Tibial nerve (tissue), 4 donors: ENCODE data around the gene IRF8. TPM values are rescaled to one million over a fixed set of nuclear protein-coding genes. Genes with fewer than 3 reads are reported as not detected.

Experiments used
- DNase-seq, 2 donors: peaks; one replicate each; pipeline ENCODE4 v3.0.0-alpha.2; 2019; ENCODE audit warnings: low spot score in 2 of 2
- H3K27ac ChIP-seq, 4 donors: fragments of 200-600 bp; sonication (generic) in 3 of 4; one replicate each; pipeline ENCODE4 v1.5.1; 2017 to 2019; ENCODE audit warnings: mild to moderate bottlenecking in 1 of 4
- H3K27me3 ChIP-seq, 2 donors: fragments of 200-600 bp; sonication (generic) in 1 of 2; one replicate each; pipeline versions ENCODE4 v1.5.1 to v1.6.0; 2017 to 2019
- H3K36me3 ChIP-seq, 3 donors: fragments of 200-600 bp; sonication (generic); one replicate each; pipeline ENCODE4 v1.5.1; 2018 to 2019
- H3K4me1 ChIP-seq, 4 donors: fragments of 200-600 bp; sonication (generic) in 3 of 4; one replicate each; pipeline ENCODE4 v1.5.1; 2017 to 2019
- H3K4me3 ChIP-seq, 4 donors: fragments of 200-600 bp; sonication (generic) in 3 of 4; one replicate each; pipeline ENCODE4 v1.5.1; 2017 to 2019; ENCODE audit warnings: mild to moderate bottlenecking in 1 of 4, moderate library complexity in 1 of 4
- H3K9me3 ChIP-seq, 4 donors: fragments of 200-600 bp; sonication (generic) in 3 of 4; one replicate each; pipeline ENCODE4 v1.5.1; 2017 to 2019
- EP300 ChIP-seq, 2 donors: sonication (generic); formaldehyde crosslinking; IDR thresholded peaks; one replicate each; pipeline ENCODE4 v1.6.1; 2017; ENCODE audit warnings: antibody characterized with exemption in 2 of 2, mild to moderate bottlenecking in 1 of 2
- POLR2A ChIP-seq, 2 donors: fragments of 450-650 bp; IDR thresholded peaks; one replicate each; pipeline ENCODE4 v1.6.1; 2017; ENCODE audit warnings: antibody characterized with exemption in 2 of 2, mild to moderate bottlenecking in 2 of 2, moderate library complexity in 2 of 2
- WGBS, 2 donors: methylation state at CpG; one replicate each; pipeline ENCODE4 v1.1.5; 2018; 5-methylcytosine and 5-hydroxymethylcytosine counted together
- total RNA-seq, 4 donors: library from RNA; depleted of rRNA; stranded (reverse); fragments of >200 nt; gene quantifications; one replicate each; pipeline ENCODE4 v1.1.0, GENCODE V29; 2016
- TF ChIP-seq, protein P1 (sequence below), 5 experiments: fragments of 200-600 bp in 3 of 5; fragments of 450-650 bp in 2 of 5; sonication (generic) in 3 of 5; IDR thresholded peaks; one replicate each; pipeline ENCODE4 v1.5.1; 2016 to 2019; ENCODE audit warnings: antibody characterized with exemption in 5 of 5, mild to moderate bottlenecking in 3 of 5, moderate library complexity in 2 of 5

The IRF8 gene
- total RNA-seq, 4 donors from 2014 or later, result 20.5 to 30.3 (median 22.7) TPM

DNA sequence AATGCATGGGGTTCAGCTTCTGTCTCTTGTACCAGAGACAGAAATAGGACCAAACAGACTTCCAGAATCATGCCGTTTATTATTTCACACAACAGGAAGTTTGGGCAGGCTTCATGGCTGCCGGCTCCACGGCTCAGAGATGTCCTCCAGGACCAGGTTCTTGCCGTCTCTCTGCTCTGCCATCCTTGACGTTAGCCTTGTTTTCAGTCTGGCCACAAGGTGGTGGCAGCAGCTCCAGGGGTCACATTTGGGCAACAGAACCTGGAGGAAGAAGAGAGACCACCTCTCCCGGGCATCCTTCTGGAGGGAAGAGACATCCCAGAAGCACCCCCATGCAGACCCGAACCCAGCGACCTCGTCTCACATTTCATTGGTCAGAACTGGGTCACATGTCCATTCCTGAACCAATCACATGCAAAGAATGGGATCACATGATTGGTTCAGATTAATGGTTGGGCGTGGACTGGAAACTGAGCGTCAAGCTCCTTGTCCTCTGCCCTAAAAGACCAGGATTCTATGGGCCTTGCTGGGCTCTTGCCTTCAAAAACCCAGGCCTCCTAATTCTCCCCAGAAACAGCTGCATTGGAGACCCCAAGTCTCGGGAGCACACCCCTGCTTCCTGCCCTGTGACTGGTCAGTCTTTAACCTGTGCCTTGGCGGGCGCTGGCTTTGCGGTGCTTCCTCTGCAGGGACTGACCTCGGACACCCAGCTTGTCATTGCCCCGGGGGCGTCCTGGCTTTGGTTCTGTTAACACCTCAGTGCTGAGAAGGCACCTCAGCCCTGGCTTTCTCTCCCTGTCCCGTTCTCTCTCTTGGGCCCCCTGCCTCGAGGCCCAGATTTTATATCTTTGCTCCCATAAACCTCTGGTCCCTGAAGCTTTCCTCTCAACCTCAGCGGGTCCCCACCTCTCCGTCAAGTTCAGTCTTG, 63.3 kb downstream of the IRF8 start:
- no peak for DNase-seq
- Histone ChIP-seq H3K36me3 (no peaks in the 10 kb centered on the region), H3K4me3 (no peak overlapping the region), H3K27me3 (no peaks in the 10 kb centered on the region), H3K27ac (no peak overlapping the region), H3K4me1 (peaks cover 0 to 18% (median 0%) of the 10 kb centered on the region in 4 donors), H3K9me3 (no peaks in the 10 kb centered on the region)
- TF ChIP-seq, protein P1, sequence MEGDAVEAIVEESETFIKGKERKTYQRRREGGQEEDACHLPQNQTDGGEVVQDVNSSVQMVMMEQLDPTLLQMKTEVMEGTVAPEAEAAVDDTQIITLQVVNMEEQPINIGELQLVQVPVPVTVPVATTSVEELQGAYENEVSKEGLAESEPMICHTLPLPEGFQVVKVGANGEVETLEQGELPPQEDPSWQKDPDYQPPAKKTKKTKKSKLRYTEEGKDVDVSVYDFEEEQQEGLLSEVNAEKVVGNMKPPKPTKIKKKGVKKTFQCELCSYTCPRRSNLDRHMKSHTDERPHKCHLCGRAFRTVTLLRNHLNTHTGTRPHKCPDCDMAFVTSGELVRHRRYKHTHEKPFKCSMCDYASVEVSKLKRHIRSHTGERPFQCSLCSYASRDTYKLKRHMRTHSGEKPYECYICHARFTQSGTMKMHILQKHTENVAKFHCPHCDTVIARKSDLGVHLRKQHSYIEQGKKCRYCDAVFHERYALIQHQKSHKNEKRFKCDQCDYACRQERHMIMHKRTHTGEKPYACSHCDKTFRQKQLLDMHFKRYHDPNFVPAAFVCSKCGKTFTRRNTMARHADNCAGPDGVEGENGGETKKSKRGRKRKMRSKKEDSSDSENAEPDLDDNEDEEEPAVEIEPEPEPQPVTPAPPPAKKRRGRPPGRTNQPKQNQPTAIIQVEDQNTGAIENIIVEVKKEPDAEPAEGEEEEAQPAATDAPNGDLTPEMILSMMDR (IDR thresholded peaks at IDR 0.05), result no peak
- TF ChIP-seq POLR2A (IDR thresholded peaks at IDR 0.05) (no peak), EP300 (IDR thresholded peaks at IDR 0.05) (no peak)
- WGBS, 2 donors, result 88 to 89% methylated on average over 22 of the region's 22 CpGs

DNA sequence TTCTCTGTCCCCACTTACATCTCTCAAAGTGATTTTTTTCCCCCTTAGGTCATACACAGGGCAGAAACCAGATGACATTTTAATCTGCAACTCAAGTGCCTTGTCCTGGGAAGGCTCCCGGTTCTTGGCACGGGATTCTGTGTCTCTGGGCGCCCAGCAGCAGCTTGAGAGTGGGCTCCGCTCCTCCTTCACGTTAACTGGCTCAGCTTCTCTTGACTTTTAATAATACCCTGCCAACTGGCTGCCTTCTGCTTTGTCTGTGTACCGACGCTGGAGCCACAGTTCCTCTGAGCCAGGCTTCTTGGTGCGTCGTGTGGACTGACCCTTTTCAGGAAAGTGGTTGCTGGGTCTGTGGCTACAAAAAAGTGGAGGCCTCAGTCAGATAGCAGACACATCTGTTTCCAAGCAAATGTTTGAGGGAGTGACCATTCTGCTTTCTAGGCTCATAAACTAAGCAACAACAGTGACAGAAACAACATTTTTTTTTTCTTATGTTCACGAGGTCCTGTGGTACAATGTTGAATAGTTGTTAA, 64.9 kb downstream of the IRF8 start:
- Histone ChIP-seq H3K36me3 (no peaks in the 10 kb centered on the region), H3K4me3 (no peak overlapping the region), H3K9me3 (no peaks in the 10 kb centered on the region), H3K27me3 (no peaks in the 10 kb centered on the region), H3K4me1 (peaks cover 0 to 23% (median 0%) of the 10 kb centered on the region in 4 donors), H3K27ac (peak overlapping the region in 1 of 4 donors; percentile 9)
- DNase-seq, result peak in 1 of 2 donors; percentile 48
- no peak for TF ChIP-seq POLR2A (IDR thresholded peaks at IDR 0.05)
- TF ChIP-seq EP300 (IDR thresholded peaks at IDR 0.05), result peak in 1 of 2 donors; percentile 15
- TF ChIP-seq, protein P1 (IDR thresholded peaks at IDR 0.05), result no peak
- 10 to 14% methylated on average over 10 of the region's 10 CpGs for WGBS, 2 donors

DNA sequence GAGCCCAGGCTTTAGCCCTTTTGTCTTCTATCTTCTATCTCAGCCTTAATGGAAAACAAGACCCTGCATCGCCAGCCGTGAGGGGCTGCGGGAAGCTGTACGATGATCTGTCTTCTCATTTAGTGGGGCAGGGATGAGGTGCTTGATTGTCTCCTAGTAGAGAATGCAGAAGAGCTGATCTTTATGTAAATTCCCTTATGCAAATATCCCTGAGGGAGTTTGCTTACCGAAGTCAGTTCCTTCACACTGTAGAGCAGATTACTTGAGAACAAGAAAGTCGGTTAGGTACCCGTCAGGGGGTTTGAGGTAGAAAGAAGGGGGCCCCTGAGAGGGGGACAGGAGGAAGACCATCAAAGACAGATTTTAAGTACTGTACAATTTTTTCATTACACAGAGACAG, 66.2 kb downstream of the IRF8 start:
- WGBS, 2 donors, result 88 to 89% methylated on average over 7 of the region's 7 CpGs
- H3K4me1 ChIP-seq, result peaks cover 0 to 36% (median 0%) of the 10 kb centered on the region in 4 donors
- no peaks in the 10 kb centered on the region for H3K36me3 ChIP-seq
- no peaks in the 10 kb centered on the region for H3K9me3 ChIP-seq
- DNase-seq, result no peak
- no peak overlapping the region for H3K27ac ChIP-seq
- H3K27me3 ChIP-seq, result no peaks in the 10 kb centered on the region
- no peak for TF ChIP-seq POLR2A (IDR thresholded peaks at IDR 0.05)
- TF ChIP-seq EP300 (IDR thresholded peaks at IDR 0.05), result no peak
- TF ChIP-seq, protein P1 (IDR thresholded peaks at IDR 0.05), result no peak
- no peak overlapping the region for H3K4me3 ChIP-seq

DNA sequence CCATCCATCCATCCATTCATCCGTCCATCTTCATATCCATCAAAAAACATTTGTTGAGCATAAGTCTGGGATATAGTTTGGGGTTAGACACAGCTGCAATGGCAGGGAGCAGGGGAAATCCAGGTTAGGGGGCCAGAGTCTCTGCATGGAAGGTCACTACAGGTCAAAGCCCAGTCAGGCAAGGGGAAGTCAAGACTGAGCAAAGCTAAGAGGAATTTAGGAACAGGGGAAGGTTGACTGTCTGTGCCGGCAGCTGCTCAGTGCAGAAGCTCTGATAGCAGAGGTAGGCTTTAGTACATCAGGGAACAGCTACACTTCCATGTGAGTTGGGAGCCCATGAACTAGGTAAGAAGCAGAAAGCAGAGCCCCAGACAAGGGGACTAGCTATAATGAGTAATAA, 68.1 kb downstream of the IRF8 start:
- no peak overlapping the region for H3K4me3 ChIP-seq
- WGBS, 2 donors, result 68 to 88% methylated on average over 2 of the region's 2 CpGs
- no peaks in the 10 kb centered on the region for H3K36me3 ChIP-seq
- no peaks in the 10 kb centered on the region for H3K27me3 ChIP-seq
- H3K9me3 ChIP-seq, result no peaks in the 10 kb centered on the region
- no peak for DNase-seq
- no peak overlapping the region for H3K27ac ChIP-seq
- peaks cover 0 to 47% (median 0%) of the 10 kb centered on the region in 4 donors for H3K4me1 ChIP-seq
- TF ChIP-seq EP300 (IDR thresholded peaks at IDR 0.05) (no peak), POLR2A (IDR thresholded peaks at IDR 0.05) (no peak)
- TF ChIP-seq, protein P1 (IDR thresholded peaks at IDR 0.05), result no peak
